HG03575 (cell line): ENCODE results near the gene ANP32D.
"Not testable (repeated sequence)": the region's sequence is repeated elsewhere in the genome, so short reads cannot be mapped to it uniquely, and the experiment has no call there.

Experiments
- ATAC-seq: cut with Tn5 transposase; IDR thresholded peaks from one replicate; pipeline ENCODE4 v1.9.1; 2021; ENCODE audit not compliant: unreplicated experiment, insufficient number of reproducible peaks, low FRiP score; ENCODE audit errors: extremely low read depth

Gene ANP32D

DNA sequence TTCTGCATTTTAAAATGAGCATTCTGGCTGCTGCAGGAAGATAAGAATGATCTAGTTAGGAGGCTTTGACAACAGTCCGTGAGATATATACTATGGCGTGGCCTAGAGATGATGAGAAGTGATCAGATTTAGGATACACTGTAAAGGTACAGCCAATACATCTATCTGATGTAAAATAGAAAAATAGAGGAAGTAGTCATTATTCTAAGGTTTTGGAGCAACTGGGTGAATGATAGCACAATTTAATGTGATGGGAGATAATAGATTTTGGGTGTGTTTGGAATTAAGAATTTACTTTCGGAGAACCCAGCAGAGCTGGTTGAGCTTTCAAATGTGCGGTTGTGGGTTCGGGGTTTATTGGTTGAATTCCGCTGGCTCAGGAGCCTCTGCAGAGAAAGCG is at the start of gene ANP32D:
ANP32D (plus strand) TSS at position 301 of the 400 bp plus-strand sequence. CDS start 106 bp downstream, outside the sequence.
- no peak for ATAC-seq

- no peak for ATAC-seq
Observed at GRCh38 chr12:48423171-48423570, 49.2 kb upstream of the ANP32D start.

- ATAC-seq: no peak
Observed at GRCh38 chr12:48424644-48425043, 47.7 kb upstream of the ANP32D start.

DNA sequence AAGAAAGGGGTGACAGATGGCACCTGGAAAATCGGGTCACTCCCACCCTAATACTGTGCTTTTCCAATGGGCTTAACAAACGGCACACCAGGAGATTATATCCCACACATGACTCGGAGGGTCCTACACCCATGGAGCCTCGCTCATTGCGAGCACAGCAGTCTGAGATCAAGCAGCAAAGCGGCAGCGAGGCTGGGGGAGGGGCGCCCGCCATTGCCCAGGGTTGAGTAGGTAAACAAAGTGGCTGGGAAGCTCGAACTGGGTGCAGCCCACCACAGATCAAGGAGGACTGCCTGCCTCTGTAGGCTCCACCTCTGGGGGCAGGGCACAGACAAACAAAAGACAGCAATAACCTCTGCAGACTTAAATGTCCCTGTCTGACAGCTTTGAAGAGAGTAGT is 38.3 kb upstream of the ANP32D start:
- ATAC-seq: not testable (repeated sequence)

DNA sequence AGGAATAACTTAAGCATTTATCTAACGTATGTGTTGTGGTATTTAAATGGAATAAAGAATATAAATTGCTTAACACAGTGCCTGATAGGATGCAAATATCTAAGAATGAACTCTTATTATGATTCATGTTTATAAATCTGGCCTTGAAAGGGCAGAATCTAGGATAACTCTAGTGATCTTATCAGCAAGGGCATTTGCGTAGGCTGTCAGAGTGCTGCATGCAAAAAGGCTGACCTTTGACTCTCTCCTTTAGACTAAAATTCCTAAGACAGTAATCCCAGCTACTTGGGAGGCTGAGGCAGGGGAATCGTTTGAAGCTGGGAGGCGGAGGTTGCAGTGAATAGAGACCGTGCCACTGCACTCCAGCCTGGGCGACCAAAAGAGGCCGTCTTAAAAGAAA is 31.3 kb upstream of the ANP32D start:
- ATAC-seq: no peak

DNA sequence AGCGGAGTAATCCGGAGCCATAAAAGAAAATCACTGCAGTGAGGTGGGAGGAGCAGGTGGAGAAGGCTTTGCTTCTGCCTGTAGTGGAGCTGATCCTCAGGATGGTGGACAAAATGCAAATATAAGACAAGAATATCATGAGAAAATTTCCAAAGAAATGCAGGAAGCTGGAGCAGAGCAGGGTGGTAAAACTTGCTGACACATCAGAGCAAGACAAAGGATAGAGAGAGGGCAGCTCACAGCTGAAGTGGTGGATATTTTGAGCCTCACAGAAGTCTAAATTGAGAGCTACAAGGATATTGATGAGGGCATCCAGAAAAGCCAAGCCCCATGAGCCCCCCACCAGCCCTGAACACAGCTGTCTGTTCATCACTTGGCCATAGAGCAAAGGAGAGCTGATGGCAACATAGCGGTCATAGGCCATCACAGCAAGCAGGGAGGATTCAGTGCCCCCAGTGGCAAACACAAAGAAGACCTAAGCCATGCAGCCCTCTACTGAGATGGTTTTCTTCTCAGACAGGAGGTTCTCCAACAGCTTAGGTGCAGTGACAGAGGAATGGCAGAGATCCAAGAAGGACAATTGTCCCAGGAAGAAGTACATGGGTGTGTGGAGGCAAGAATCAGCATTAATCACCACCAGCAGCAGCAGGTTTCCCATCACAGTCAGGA is 30.0 kb upstream of the ANP32D start:
- no peak for ATAC-seq

DNA sequence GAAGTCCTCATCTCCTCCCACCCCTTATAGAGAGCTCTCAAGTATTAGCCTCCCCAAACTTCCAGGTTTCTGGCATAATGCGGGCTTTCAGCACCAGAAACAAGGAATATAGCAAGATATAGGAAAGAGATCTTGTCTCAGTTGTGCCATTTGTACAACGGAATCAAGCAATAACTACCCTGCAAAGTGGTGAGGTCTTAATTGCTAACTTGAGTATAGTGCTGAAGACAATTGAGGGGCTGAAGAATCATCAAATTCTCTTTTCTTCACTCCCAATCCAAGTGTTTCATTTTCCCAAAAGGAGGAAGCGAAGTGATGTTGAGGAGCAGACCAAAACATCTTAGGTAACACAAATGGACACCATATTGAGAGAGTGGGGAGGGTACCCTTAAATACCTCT is 26.8 kb upstream of the ANP32D start:
- ATAC-seq: no peak

GRCh38 chr12:48446161-48446776 is 26.1 kb upstream of the ANP32D start:
- ATAC-seq: no peak

- no peak for ATAC-seq
Observed at GRCh38 chr12:48447755-48448154, 24.6 kb upstream of the ANP32D start.

GRCh38 chr12:48451372-48451771 is 21.0 kb upstream of the ANP32D start:
- ATAC-seq: no peak

GRCh38 chr12:48452961-48453360 is 19.4 kb upstream of the ANP32D start:
- not testable (repeated sequence) for ATAC-seq

DNA sequence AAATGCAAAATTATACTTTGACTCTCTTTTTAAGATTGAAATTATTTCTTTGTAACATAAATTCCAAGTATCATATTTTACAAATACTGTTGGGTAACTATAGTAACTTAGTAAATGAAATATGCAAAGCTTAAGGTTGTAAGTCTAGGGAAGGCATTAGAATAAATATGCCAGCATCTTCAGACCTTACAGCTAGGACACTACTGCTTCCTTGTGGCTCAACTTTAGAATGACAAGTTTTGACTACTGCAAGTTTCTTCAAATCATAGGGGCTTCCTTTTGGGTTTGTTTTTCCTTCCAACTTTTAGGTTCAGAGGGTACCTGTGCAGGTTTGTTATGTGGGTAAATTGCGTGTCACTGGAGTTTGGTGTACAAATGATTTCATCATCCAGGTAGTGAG is 17.7 kb upstream of the ANP32D start:
- no peak for ATAC-seq

GRCh38 chr12:48455116-48455515 is 17.2 kb upstream of the ANP32D start:
- ATAC-seq: no peak

DNA sequence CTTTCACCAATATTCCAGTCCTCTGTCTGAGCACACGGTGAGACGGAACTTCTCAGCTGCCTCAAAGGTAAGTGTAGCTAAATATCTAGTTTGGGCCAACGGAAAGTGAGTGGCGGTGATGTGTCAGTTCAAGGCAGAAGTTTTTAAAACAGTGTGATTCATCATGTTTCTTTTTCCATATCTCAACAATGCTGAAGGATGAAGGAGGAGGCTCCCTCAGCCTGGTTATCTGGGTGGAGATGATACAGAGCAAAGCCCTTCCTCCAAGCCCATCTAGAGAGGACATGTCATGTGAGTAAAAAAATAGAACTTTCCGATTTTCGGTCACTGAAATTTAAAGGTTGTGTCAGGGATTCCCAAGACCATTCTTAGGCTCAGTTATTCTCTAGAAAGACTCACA is 13.1 kb upstream of the ANP32D start:
- ATAC-seq: no peak

DNA sequence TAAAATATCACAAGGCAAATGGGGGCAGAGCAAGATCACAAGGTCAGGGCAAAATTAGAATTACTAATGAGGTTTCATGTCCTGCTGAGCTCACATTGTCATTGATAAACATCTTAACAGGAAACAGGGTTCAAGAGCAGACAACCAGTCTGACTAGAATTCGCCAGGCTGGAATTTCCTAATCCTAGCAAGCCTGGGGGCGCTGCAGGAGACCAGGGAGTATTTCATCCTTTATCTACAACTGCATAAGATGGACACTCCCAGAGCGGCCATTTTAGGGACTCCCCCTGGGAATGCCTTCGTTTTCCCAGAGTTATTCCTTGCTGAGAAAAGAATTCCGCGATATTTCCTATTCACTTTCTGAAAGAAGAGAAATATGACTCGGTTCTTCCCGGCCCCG is 3.3 kb upstream of the ANP32D start:
- not testable (repeated sequence) for ATAC-seq

DNA sequence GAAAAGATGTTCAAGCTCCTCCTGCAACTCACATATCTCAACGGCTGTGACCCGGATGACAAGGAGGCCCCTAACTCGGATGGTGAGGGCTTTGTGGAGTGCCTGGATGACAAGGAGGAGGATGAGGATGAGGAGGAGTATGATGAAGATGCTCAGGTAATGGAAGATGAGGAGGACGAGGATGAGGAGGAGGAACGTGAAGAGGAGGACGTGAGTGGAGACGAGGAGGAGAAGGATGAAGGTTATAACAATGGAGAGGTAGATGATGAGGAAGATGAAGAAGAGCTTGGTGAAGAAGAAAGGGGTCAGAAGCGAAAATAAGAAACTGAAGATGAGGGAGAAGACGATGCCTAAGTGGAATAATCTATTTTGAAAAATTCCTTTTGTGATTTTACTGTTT is 702 bp downstream of the ANP32D start:
- ATAC-seq: no peak

DNA sequence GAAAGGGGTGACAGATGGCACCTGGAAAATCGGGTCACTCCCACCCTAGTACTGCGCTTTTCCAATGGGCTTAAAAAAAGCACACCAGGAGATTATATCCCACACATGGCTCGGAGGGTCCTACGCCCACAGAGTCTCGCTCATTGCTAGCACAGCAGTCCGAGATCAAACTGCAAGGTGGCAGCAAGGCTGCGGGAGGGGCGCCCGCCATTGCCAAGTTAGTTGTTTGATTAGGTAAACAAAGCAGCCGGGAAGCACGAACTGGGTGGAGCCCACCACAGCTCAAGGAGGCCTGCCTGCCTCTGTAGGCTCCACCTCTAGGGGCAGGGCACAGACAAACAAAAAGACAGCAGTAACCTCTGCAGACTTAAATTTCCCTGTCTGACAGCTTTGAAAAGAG is 2.1 kb downstream of the ANP32D start:
- not testable (repeated sequence) for ATAC-seq

- no peak for ATAC-seq
Observed at GRCh38 chr12:48482198-48482597, 9.8 kb downstream of the ANP32D start, which contains the start of gene C12orf54. Gene C12orf54 (plus strand): TSS chr12:48482498. CDS start chr12:48483297, 799 bp downstream.

DNA sequence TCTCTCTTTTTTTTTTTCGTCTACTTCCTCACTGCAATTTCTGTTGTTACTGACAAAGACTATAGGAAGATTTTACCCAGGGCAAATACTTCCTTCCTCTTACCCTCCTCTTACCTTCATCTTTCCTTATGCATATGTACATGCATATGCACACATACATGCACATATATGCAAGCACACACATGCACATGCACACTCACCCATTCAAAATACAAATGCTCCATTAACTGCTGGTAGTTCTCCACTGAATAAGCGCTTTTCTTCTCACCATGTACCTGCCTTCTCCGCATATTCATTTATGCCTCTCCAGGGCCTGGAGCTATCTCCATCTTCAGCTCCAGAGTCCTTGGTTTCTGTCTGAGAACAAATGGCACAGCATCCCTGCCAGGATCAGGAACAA is 10.6 kb downstream of the ANP32D start:
- ATAC-seq: no peak

- ATAC-seq: no peak
Observed at GRCh38 chr12:48486261-48486660, 13.9 kb downstream of the ANP32D start.

DNA sequence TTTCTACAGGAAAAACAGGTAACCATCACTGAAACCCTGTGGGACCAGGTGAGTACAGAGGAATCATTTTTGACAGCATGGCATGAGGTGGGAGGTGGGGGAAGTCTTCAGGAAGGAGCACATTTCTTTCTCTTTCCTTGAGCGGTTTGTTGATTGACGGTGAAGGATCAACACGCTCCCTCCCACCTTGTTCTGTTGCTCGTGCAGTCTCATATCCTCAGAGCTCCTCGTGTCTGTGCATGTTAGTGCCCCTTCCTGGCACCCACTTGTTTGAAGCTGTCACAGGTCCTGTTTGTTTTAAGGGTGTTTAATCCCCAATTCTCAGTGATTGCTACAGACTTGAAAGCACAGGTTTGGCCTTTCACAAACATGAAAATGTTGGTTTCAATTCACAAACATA is 14.3 kb downstream of the ANP32D start:
- no peak for ATAC-seq
